Right ventricle myocardium inferior (tissue), 1 donor: ENCODE data around the gene ACBD5. TPM values are rescaled to one million over a fixed set of nuclear protein-coding genes. Genes with fewer than 3 reads are reported as not detected.
A peak's percentile ranks its signal among the peaks of the same experiment; 100 is the strongest.
"Not testable (repeated sequence)": the region's sequence is repeated elsewhere in the genome, so short reads cannot be mapped to it uniquely, and the experiment has no call there.

Experiments used
- ATAC-seq: fragments of 200-7000 bp; cut with Tn5 transposase; one replicate; pipeline ENCODE4 v1.9.1; 2020; ENCODE audit warnings: mild to moderate bottlenecking, moderate library complexity
- DNase-seq: peaks from one replicate; pipeline ENCODE4 v3.0.0; 2021; ENCODE audit errors: missing footprints
- intact Hi-C: fragments of 100-400 bp; cut with DNase I; formaldehyde crosslinking; loops from one replicate; pipeline ENCODE4 v1.11.0; 2022
- long read RNA-seq: library from polyadenylated mRNA; unstranded; transcript quantifications from one replicate; pipeline ENCODE4 v2.0.0, GENCODE V29; 2021
- total RNA-seq: library from RNA; stranded (reverse); fragmentation: NEBNext Ultra II Directional; extraction: Animal tissue kit (Norgen Biotek cat#: 25700); gene quantifications from one replicate; pipeline ENCODE4 v1.2.1, GENCODE V29; 2021
- donor health status: DM: no; HTN: yes; CAD: no; lungs with severe emphysema.

ACBD5 gene
- total RNA-seq = 77.5 TPM
- long read RNA-seq, full-length matches to known transcripts = 44 of 70 reads
- long read RNA-seq, partial matches to known transcripts = 6 of 70 reads
- long read RNA-seq, other reads (novel, unspliced or antisense) = 20 of 70 reads

GRCh38 chr10:27240212-27241009, at the start of gene ACBD5:
Gene ACBD5, minus strand, starts transcription at chr10:27240797. Its CDS starts 109 bp downstream, at chr10:27240688.
- intact Hi-C loops = loop anchor here (2.0 to 5.0 kb wide), 2 partner anchors 86 to 1292 kb away; partner anchors contain the start of genes MASTL, WAC and YME1L1
- peak; percentile 98 for DNase-seq
- ATAC-seq = peak; percentile 79

DNA sequence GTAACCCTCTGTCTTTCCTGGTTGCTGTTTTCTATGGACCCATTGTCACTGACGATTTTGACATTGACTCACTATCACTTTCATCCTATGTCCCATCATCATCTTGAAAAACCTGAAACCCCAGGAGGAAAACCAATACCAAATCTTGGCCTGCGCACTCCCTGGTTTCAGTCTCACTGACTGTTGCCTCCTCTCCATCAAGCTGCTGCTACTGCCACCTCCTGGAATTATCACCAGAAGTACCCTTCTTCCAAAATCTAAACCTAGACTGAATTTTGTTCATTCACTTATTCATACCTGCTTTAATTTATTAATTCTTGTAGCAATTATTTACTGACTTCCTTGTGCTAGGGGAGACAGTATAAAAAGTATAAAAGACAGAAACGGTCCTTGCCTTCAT, 44.5 kb upstream of the ACBD5 start:
- ATAC-seq = no peak

DNA sequence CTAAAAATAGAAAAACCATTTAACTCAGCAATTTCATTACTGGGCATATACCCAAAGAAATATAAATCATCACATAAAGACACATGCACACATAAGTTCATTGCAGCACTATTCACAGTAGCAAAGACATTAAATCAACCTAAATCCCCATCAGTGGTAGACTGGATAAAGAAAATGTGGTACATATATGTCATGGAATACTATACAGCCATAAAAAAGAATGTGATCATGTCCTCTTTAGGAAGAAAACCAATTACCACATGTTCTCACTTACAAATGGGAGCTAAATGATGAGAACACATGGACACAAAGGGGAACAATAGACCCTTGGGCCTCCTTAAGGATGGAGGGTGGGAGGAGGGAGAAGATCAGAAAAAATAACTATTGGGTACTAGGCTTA, 36.0 kb upstream of the ACBD5 start:
- ATAC-seq = no peak
- no peak for DNase-seq
- intact Hi-C loops = no loop called here

More for the DNA sequence above, 44.5 kb upstream of the ACBD5 start:
- intact Hi-C loops = loop anchor here (10.0 kb wide), 1 partner anchor 60 kb away; no protein-coding TSS in a partner anchor
- no peak for DNase-seq

DNA sequence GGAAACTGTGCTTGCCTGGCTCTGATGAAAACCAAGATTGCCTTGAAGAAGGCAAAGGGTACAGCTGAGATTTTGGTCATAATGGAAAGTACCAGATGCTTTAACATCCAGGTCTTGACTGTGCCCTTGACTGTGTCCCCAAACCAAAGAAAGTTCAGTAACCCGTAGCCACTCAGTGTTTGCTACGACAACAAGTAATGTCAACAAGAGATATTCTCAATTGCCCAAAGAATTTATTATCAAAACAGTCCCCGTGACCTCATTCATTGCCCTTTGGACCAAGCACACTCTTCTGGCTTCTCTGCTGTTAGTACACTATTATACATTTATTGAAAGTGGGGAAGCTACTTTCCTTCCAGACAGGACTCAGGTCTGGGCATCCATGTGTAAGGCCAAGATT, 25.4 kb upstream of the ACBD5 start:
- intact Hi-C loops, DNase-seq, ATAC-seq: not testable (repeated sequence)

DNA sequence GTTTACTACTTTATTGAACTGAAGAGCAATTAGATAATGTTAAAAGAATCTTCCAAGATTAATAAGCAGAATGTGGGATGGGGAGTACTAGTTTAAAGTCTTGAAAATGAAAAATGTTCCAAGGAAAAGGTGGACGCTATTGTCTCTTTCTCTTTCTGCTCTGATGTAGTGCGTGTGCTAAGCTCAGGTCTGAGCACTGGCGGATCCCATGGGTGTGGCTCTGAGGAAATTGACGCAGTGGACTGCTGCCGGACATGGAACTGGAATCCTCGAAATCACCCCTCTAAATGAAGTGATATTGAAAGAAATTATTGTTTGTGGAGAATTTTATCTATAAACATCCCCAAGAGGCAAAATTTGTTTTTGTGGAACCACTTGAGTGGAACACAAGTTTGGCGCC, 22.2 kb upstream of the ACBD5 start:
- ATAC-seq, intact Hi-C loops, DNase-seq: not testable (repeated sequence)

DNA sequence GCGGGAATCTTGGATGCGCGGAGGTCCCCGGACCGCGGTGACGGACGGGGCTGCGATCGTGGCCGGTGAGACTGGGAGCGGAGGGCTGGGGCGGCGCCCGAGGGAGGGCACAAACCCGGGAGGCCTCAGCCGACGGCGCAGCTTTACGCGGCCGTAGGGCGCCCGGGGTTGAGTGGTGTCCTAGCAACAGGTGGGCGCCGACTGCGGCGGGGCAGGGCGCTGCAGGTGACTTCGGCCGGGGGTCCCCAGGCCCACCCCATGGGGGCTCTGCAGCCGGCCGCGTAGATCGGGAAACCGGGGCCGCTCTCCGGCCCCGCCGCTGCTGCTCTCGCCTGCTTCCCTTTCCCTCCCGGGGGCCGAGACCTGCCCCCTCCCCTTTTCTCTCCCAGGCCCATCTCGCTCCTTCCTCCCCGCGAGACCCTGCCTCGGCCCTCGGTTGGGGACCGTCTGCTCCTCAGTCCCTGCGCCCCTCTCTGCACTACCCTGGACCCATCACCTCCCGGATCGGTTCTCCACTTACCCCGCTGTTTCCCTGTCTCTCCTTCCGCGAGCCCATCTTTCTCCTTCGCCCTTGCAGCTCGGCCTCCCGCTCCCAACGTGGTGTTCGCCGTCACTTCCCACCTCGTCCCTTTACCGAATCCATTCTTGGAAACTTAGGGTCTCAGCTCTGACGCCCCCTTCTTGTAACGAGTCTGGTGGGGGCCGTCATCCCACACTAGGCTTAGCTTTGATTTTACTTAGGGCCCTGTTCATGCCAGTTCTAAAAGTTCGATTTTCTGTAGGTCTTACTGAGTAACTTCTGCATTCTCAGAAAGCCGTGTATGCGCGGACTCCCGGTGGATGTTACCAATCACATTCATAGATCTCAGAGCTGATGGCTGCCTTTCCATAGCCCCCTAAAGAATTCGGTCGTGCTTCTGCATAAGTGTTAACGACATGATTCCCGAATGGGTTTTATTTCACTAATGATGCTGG, 18.5 kb upstream of the ACBD5 start:
- DNase-seq (no peak), ATAC-seq (peak; percentile 26)
- intact Hi-C loops = no loop called here

- ATAC-seq (peak; percentile 10), DNase-seq (no peak)
- intact Hi-C loops = no loop called here
These were observed 17.9 kb upstream of the ACBD5 start for GRCh38 chr10:27258492-27258837.

GRCh38 chr10:27256299-27257189, 15.9 kb upstream of the ACBD5 start:
- ATAC-seq (no peak), DNase-seq (no peak)

GRCh38 chr10:27253576-27253975, 13.0 kb upstream of the ACBD5 start:
- DNase-seq (no peak), ATAC-seq (no peak)
- intact Hi-C loops = no loop called here

More at GRCh38 chr10:27256299-27257189, 15.9 kb upstream of the ACBD5 start:
- intact Hi-C loops = no loop called here

DNA sequence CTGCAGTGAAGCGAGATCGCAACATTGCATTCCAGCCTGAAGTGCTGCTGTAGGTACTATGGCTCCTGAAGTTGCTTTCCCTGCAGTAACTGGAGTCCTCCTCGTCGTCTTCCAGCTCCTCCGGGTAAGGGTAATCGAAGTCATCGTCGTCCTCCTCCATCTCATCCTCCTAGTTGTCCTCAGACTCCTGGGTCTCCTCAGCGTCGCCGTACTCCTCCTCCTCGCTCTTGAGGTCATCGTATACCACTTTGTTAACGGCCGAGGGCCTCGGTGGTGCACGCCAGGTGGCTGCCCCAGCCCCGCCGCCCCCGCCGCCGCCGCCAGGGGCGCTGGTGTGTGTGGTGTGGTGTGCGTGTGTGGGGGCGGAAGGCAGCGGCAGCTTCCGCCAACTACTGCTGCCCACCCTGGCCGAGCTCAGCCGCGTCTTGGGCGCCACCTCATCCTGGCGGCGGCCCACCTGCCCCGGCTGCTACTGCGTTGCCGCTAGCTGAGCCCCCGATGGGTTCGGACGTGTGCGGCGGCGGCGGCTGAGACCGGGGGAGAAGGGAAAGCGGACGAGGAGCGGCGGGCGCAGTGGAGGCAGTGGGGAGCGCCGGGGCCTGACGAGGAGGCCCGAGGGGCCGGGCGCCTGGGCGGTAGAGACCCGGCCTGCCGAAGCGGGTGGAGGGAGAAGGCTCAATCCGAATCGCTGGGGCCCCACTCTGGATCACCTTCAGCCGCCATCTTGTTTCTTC, 11.8 kb upstream of the ACBD5 start:
- intact Hi-C loops = no loop called here
- DNase-seq (peak; percentile 89), ATAC-seq (peak; percentile 96)

- no peak for ATAC-seq
- intact Hi-C loops = no loop called here
- DNase-seq = no peak
These were observed 11.0 kb upstream of the ACBD5 start for GRCh38 chr10:27251554-27251953.

DNA sequence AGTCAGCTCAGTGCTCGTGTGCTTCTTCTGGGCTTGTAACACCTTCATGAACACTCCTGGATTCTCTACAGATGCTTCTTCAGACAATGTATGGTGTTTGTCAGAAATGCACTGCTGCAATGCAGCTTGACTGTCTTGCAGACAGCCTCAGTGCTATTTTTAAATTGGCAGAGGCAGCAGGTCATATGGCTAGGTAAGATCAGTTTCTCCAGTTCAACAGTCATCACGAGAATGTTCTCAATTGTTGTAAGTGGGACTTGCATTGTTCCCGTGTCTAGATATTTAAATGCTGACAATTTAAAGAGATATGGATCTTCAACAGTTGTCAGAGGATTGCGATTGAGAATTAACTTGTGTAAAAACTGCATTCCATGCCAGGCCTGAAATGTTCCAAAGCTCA, 7.6 kb upstream of the ACBD5 start:
- DNase-seq = no peak
- ATAC-seq = no peak
- intact Hi-C loops = no loop called here

DNA sequence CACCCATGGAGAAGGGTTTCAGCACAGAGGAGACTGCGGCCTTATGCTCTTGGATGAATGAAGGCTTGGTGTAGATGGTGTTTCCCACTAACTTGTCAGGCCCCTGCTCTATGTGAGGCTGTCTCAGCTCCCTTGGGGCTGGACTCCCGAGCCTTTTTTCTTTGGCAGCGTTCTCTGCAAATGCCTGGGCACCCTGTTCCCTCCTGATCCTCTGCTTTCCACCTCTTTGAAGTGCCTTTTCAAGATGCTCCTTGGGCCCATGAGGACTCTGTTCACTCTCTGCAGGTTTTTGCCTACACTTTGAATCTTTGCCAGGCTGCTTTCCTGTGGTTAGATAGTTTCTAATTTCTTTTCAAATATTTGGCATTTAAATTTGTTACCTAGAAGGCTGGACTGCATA, 6.8 kb upstream of the ACBD5 start:
- intact Hi-C loops = no loop called here
- ATAC-seq = no peak

DNA sequence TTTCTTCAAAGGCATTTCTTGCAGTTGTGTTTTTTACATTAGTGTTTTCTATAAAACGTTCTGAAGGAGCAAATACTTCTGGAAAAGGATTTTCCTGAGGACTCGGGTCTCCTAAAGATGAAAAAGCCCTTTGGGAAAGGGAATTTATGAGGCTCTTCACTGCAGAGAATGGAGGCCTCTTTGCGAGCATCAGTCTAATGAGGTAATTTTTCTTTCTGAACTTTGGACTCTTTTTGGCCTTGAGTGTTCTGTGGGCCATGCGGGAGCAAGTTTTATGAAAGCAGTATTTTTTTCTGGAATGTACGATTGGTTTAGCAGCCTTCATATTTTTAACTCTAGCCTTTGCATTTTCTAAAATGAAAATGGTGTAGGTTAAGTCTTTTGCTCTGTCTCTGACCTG, 6.4 kb upstream of the ACBD5 start:
- intact Hi-C loops = no loop called here
- ATAC-seq = no peak
- DNase-seq = no peak

More for the DNA sequence above, 6.8 kb upstream of the ACBD5 start:
- no peak for DNase-seq

- ATAC-seq (no peak), DNase-seq (no peak)
- intact Hi-C loops = no loop called here
These were observed 5.2 kb upstream of the ACBD5 start for GRCh38 chr10:27245836-27246235.

DNA sequence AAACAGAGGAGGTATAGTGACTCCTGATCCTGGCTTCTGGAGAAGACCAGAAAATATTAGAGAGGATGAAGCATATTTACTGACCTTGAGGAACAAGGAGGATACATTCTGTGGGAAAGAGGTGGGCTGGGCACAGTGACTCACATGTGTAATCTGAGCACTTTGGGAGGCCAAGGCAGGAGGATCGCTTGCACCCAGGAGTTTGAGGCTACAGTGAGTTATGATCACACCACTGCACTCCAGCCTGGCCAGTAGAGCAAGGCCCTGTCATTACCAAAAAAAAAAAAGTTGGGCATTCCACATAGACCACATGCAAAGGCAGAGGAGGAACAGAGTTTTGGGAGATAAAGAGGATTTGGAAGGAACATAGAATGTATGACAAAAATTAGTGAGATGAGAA, 4.4 kb upstream of the ACBD5 start:
- intact Hi-C loops = loop anchor here (5.0 kb wide), 1 partner anchor 1287 kb away; the partner anchor contains the start of gene WAC
- no peak for DNase-seq
- ATAC-seq = no peak

DNA sequence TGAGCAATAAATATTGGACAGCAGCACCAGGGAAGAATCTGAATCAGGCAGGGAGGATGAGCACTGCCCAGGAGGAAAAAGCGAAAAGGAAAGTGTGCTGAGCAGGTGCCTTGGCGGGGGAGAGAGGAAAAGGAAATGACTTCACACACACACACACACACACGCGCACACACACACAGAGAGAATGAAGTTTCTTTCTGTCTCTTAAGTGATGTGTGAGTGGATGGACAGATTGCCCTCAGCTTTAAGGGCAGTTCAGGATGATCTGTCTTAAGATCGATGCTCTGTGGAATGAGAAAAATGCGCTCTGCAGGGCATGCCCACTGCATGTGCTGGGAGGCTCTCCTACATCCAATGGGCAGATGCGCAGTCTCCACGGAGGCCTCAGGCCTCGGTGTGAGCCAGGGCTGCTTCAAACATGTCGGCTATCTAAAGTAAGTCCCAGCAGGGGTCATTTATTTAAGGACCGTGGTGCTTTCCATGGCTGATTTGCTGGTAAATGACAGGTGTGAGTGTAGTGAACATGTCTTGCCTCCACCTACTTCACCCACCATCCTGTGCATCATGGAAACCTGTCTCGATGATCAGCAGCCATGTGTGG, 2.5 kb upstream of the ACBD5 start:
- intact Hi-C loops = loop anchor here (5.0 kb wide), 1 partner anchor 1289 kb away; the partner anchor contains the start of gene WAC
- DNase-seq = peak; percentile 74
- peak; percentile 46 for ATAC-seq
